Femur (tissue), 1 donor: ENCODE measurements around the gene PGAM5.
"Not testable (repeated sequence)": the region's sequence is repeated elsewhere in the genome, so short reads cannot be mapped to it uniquely, and the experiment has no call there.

ENCODE experiments used
- DNase-seq: peaks from one replicate; pipeline ENCODE4 v3.0.0-alpha.2; 2017

PGAM5 gene

DNA sequence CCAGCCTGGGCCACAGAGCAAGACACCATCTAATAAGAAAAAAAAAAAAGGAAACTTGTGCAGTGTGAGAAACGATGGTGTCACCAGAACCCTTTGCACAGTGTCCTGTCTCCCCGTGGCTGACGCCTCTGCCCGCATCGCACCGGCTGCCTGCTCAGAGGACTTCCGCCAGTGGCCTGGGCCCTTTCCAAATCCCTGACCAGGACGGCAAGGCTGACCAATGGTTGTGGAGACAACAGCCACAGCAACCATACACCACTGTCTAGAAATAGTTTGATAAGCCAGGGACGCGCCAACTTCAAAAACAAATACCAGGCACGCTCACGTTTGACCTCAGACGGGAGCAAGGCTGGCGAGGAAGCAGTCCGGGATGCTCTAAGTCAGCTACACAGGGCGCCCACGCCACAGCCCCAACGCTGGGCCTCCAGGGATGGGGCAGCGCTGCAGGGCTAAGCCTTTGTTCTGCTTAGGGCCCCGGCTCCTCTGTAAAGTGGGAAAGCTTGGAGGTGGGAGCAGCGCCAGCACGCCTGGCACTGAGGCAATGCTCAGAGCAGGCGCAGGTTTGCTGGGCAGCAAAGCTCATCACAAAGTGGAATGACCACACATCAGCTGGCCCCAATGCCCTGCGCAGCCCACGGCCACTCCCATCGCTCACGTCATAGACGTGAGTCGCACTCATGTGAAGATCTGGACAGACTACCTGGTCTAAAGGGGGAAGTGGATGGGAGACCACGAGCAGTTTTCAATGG is 12.5 kb downstream of the PGAM5 start:
- no peak for DNase-seq

GRCh38 chr12:132723764-132724140 is 13.1 kb downstream of the PGAM5 start:
- DNase-seq, result no peak

DNA sequence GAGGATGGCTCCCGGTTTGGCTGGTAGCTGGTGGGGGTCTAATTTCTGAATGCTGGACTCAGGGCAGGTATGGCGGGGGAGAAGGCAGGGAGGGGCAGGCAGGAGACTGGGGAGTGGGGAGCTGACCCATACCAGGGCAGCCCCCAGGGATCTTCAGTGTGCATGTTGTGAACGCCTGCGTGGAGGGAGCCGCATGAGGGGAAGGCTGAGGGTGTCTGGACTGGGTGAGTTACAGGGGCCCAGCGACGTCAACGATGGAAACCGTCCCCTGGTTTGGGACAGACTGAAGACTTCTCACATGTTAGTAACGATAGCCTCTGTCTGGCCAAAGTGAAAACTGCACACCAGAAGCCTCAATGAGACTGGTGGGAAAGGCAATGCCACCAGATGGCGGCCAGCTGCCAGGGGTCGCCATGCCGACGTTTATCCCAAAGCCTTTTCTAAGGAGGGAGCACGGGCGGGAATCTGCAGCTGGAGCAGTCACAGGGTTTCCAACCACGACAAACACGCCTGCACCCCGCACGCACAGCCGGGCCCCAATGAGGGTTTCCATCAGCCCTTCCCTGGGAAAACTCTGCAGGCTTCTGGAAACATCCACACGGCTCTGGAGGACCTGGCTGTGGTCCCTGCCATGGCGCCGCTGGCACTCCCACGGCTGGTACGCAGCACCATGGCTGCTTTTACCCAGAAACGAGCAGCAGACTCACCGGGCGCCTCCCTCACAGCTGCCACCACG is 14.0 kb downstream of the PGAM5 start:
- DNase-seq, result no peak

- no peak for DNase-seq
These were observed 15.7 kb downstream of the PGAM5 start for GRCh38 chr12:132726386-132726785.

DNA sequence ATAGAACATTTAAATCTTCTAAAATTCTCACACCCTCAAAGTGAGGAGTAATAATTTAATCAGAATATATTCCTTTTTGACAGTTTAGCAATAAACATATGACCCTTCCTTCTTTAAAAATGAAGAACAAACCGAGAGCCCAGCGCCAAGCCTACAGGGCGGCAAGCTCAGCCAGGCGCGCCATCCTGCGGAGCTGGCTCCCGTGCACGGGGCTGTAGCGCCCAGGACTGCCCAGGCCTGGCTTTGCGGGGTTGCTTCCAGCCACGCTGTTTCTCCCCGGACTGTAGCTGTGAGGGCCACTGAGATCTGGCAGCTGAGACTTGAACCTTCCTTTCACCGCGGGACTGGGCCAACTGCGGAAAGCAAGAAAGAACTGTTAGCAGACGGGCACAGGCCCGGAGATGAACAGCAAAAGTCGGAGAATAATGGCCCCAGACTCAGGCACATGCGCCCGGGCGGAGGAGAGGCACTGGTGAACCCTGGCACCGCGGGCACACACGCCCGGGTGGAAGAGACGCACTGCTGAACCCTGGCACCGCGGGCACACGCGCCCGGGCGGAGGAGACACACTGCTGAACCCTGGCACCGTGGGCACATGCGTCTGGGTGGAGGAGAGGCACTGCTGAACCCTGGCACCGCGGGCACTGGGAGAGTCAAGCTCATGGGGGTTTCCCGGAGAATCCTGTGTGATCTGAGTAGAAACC is 16.6 kb downstream of the PGAM5 start:
- DNase-seq, result no peak

DNA sequence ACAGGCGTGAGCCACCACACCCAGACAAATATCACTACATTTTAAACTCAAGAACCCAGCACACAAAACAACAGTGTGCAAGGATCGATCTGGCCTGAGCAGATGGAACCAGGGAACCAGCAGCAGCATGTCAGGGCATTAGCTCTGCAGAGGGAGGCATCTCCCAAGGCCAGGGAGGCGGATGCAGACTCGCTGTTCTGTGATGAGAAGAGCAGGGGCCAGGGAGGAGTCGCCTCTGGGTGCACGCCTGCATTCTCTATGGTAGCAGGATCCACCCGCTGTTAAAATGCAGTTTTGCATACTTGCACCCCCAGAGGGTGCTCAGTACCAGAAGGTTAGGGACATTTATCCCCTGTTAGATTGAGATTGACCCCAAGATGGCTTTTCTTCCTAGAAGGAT is 17.9 kb downstream of the PGAM5 start:
- no peak for DNase-seq

GRCh38 chr12:132729541-132730320 is 19.1 kb downstream of the PGAM5 start:
- no peak for DNase-seq

GRCh38 chr12:132730353-132730752 is 19.7 kb downstream of the PGAM5 start:
- no peak for DNase-seq

GRCh38 chr12:132731574-132731973 is 20.9 kb downstream of the PGAM5 start:
- no peak for DNase-seq

DNA sequence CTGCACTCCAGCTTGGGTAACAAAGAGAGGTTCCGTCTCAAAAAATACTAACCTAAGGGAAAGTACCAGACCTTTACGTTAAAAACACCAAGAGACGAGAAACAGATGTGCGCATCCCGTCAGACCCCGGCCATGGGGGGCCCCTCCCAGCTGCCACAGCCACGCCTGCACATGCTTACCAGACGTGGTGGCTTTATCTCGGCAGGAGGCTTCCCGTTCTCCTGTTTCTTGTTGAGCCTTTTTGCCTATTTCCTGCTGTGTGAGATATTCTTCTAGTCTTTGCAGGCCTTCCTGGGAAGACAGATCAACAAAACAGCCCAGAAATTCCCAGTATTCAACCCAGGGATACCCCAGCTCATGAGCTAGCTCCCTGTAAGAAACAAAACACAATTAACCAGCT is 23.6 kb downstream of the PGAM5 start:
- no peak for DNase-seq

- DNase-seq, result no peak
These were observed 24.9 kb downstream of the PGAM5 start for GRCh38 chr12:132735496-132735895.

GRCh38 chr12:132736378-132736777 is 25.7 kb downstream of the PGAM5 start:
- no peak for DNase-seq

DNA sequence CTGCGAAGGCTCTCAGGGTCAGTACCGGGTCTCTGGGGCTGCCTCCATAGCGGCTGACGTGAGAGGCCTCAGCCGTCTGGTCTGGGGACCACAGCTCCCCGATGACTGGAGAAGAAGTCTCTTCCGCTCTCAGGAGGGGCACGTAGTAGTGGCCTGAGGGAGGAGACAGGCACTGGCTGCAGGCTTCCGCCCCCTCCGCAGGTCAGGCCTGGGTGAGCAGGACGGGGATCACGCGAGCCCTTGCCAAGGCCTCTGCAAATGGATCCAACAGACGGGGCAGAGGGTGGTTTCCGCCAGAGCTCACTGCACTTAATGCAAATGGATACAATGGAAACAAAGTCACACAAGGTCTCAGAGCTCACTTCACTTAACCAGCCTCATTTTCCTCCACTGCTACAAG is 26.3 kb downstream of the PGAM5 start:
- no peak for DNase-seq

GRCh38 chr12:132739600-132740312 is 29.1 kb downstream of the PGAM5 start:
- no peak for DNase-seq

DNA sequence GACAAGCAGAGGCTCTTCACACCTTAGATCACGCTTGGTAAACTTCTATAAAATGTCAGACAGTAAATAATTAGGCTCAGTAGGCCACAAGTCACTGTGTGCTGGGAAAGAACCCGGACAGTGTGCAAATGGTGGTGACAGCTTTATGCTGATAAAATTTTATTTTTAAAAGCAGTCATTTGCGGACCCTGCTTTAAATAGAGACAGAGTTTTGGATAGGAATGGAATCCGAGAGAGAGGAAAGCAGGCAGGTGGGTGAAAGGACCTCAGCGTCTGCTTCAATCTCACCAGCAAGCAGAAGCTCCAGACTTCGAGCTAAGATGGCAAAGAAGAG is 29.6 kb downstream of the PGAM5 start:
- DNase-seq, result no peak

DNA sequence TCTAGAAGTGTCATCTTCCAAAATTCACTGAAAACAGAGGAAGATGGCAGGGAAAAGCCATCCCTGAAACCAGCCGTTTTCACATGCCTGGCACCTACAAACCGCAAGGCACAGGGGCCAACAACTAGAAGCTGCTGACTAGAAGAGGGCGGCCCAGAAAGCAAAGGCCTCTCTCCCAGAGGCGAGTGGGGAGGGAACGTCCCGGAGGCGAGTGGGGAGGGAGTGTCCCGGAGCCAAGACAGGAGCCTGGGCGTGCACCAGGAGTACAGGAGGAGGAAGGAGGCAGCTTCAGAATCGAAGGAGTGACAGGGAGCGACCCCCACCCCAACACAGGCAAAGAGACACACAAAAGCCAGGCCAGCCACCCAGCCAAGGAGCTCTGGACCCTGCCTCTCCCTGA is 30.0 kb downstream of the PGAM5 start:
- DNase-seq, result no peak

DNA sequence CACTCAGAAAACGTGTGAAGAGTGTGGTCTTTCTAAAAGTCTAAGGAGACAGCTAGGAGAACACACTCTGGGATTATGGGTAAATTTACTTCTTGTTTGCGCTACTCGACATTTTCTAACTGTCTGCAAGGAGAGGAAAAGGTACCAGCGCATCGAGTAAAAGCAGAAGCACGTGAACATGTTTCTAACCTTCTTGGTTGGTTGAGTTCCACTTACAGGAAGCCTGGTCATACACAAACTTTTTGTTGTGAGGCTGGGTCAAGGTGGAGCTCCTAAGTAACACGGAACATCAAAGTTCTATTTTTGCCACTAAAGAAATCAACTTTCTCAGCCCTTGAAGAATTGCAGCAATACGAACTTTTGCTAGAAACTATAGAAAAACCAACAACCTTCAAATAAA is 31.0 kb downstream of the PGAM5 start:
- no peak for DNase-seq

GRCh38 chr12:132743831-132744230 is 33.2 kb downstream of the PGAM5 start:
- no peak for DNase-seq

DNA sequence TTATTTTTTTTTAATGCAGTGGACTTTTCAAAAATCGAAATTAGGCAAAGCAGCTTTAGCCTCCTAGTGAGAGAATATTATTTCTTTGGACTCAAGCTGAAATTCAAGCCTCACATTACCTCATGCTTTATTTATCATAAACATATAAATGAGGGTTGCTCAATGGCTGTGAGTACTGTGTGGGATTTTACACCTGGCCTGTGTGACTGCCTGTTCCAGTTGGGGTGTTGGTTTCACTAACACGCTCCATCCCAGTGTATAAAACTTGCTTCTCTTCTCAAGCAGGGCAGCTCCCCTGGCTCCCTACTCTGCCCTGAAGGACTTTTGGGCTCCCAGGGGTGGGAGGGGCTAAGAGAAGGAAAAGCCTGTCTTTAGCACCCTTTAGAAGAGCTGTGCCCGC is 36.0 kb downstream of the PGAM5 start:
- DNase-seq, result no peak

DNA sequence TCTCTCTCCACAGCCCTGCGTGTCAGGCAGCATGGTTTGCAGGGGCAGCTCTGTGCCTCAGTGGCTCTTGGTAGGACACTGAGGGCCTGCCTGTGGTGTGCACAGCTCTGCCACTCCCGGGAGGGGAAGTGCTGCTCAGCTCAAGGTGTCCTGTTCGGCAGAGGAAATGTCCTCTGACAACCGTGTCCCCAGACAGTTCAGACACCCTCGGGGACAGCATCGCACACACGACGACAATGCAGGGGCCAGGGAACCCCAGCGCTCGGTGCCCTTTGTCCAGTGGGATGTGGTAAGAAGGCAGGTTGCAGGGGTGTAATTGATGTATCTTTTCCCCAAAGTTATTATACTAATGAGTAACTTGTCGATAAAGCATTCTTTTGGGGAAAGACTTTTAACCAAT is 36.8 kb downstream of the PGAM5 start:
- DNase-seq, result no peak

GRCh38 chr12:132747896-132748295 is 37.3 kb downstream of the PGAM5 start:
- DNase-seq, result no peak

DNA sequence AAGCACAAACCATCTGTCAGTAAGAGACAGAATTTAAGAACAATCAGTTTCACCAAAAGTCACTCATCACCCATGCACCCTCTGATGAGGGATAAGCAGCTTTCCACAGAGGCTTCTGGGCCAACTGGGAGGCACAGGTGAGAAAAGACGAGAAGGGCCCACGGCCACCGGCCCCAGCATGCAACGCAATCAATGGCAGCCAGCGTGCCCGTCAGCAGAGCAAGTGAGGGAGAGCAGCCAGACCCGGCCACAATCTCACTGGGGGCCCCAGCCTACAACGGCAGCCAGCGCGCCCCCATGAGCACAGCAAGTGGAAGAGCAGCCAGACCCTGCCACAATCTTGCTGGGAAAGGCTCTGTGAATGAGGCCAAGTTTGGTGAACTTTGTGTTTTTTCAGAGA is 37.7 kb downstream of the PGAM5 start:
- no peak for DNase-seq

DNA sequence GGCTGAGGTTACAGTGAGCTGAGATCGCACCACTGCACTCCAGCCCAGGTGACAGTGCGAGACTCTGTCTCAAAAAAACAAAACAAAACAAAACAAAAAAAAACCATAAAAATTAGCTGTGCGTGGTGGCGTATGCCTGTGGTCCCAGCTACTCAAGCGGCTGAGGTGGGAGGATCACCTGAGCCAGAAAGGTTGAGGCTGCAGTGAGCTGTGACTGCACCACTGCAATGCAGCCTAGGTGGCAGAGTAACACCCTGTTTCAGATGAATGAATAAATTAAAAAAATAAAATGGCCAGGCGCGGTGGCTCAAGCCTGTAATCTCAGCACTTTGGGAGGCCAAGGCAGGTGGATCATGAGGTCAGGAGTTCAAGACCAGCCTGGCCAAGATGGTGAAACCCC is 43.0 kb downstream of the PGAM5 start:
- not testable (repeated sequence) for DNase-seq
